Adrenal gland (tissue), 12 donors: ENCODE measurements around the gene GMFB. TPM values are rescaled to one million over a fixed set of nuclear protein-coding genes. Genes with fewer than 3 reads are reported as not detected.

Experiments used
- DNase-seq, 7 donors: peaks; one replicate each; pipeline ENCODE4 v3.0.0-alpha.2; 2019 to 2020
- H3K27ac ChIP-seq, 5 donors: fragments of 200-600 bp; sonication (generic) in 4 of 5; 1 replicate in 3 of 5; 2 replicates in 2 of 5; pipeline versions ENCODE4 v1.5.1 to v1.8.0; 2016 to 2020; ENCODE audit warnings: mild to moderate bottlenecking in 1 of 5
- H3K27me3 ChIP-seq: fragments of 200-600 bp; 2 replicates; pipeline ENCODE4 v1.8.0; 2021
- H3K36me3 ChIP-seq, 2 donors: fragments of 200-600 bp; replicated peaks in 1 of 2; 1 replicate in 1 of 2; 2 replicates in 1 of 2; pipeline versions ENCODE4 v1.5.1 to v1.8.0; 2018 to 2022
- H3K4me1 ChIP-seq, 2 donors: fragments of 200-600 bp; replicated peaks in 1 of 2; 1 replicate in 1 of 2; 2 replicates in 1 of 2; pipeline versions ENCODE4 v1.5.1 to v1.8.0; 2018 to 2021
- H3K4me3 ChIP-seq, 4 donors: fragments of 200-600 bp; sonication (generic) in 3 of 4; one replicate each; pipeline ENCODE4 v1.5.1; 2016 to 2018
- H3K9me3 ChIP-seq, 3 donors: fragments of 200-600 bp; sonication (generic) in 1 of 3; replicated peaks in 1 of 3; 1 replicate in 2 of 3; 2 replicates in 1 of 3; pipeline versions ENCODE4 v1.5.1 to v1.8.0; 2016 to 2021
- POLR2A ChIP-seq, 2 donors: fragments of 450-650 bp; IDR thresholded peaks; one replicate each; pipeline ENCODE4 v1.6.1; 2017; ENCODE audit warnings: antibody characterized with exemption in 2 of 2, mild to moderate bottlenecking in 2 of 2, moderate library complexity in 1 of 2
- WGBS, 4 donors: extraction: QIAGEN DNeasy Blood & Tissue Kit in 2 of 4; methylation state at CpG; one replicate each; pipeline versions ENCODE4 v1.1.5 to v1.1.7; 2013 to 2017; 5-methylcytosine and 5-hydroxymethylcytosine counted together
- intact Hi-C, 2 donors: fragments of 100-400 bp; cut with DNase I; formaldehyde crosslinking; loops; one replicate each; pipeline versions ENCODE4 v1.14.1 to v1.15.0; 2022 to 2023
- polyA plus RNA-seq, 3 donors: library from polyadenylated mRNA; stranded (reverse); fragments of 200-250 nt in 2 of 3; fragments of 350-450 nt in 1 of 3; fragmentation: Illumina TruSeq in 1 of 3; extraction: RNeasy Lipid Tissue Mini Kit (QIAGEN cat#74804) in 1 of 3; gene quantifications; one replicate each; pipeline ENCODE4 v1.2.3, GENCODE V29; 2013 to 2014
- total RNA-seq, 9 donors: library from RNA; depleted of rRNA in 4 of 9; stranded (reverse); fragments of >200 nt in 4 of 9; fragments of 120-200 nt in 1 of 9; fragmentation: NEBNext Ultra II Directional in 1 of 9; extraction: Animal tissue kit (Norgen Biotek cat#: 25700) in 1 of 9; gene quantifications; one replicate each; pipeline versions ENCODE4 v1.1.0 to v1.2.4, GENCODE V29; 2013 to 2023
- TF ChIP-seq, protein P1 (sequence below), 6 experiments: fragments of 450-650 bp in 4 of 6; fragments of 200-600 bp in 2 of 6; sonication (generic) in 1 of 6; IDR thresholded peaks; 1 replicate in 5 of 6; 2 replicates in 1 of 6; pipeline versions ENCODE4 v1.5.1 to v1.8.0; 2016 to 2021; ENCODE audit warnings: antibody characterized with exemption in 6 of 6, mild to moderate bottlenecking in 2 of 6, moderate library complexity in 1 of 6
- donor health status: healthy with polysubstance abuse.
- donor health status: Bipolar disorder and iron deficiency.
- donor health status: DM: yes; HTN: yes; CAD: no.
- donor health status: DM: no; HTN: no; CAD: no.
- donor health status: DM: no; HTN: no; CAD: no.
- donor health status: DM: yes; HTN: yes; CAD: no.

Gene GMFB
- total and polyA plus RNA-seq, 12 donors, result 8.2 to 66.3 (median 45.5) TPM

DNA sequence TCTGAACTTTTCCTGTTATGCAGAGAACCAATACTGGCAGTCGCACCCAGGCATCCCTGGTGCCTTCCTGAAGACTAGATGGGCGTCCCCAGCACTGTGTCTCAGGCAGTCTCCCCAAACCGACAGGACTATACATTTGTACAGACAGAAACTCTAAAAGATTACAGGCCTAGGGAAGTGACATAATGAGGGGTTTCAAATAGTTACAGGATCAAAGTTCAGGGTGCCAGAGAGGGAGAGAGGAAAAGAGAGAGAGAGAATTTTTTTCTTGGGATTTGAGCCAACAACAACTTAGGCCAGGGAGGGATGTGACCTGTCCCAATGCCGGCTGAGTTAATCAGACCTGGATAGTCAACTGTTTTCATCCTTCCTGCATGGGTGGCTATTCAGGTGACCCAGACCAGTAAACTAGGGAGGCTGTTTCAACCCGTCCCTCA, 9.3 kb upstream of the GMFB start:
- DNase-seq, result no peak
- Histone ChIP-seq H3K4me3 (no peak overlapping the region), H3K27ac (no peak overlapping the region), H3K9me3 (no peaks in the 10 kb centered on the region), H3K36me3 (no peaks in the 10 kb centered on the region), H3K4me1 (no peaks in the 10 kb centered on the region), H3K27me3 (no peaks in the 10 kb centered on the region)
- intact Hi-C loops, result no loop called here
- 69 to 80% (median 71%) methylated on average over 5 of the region's 5 CpGs for WGBS, 4 donors
- no peak for TF ChIP-seq POLR2A (IDR thresholded peaks at IDR 0.05)
- TF ChIP-seq, protein P1, sequence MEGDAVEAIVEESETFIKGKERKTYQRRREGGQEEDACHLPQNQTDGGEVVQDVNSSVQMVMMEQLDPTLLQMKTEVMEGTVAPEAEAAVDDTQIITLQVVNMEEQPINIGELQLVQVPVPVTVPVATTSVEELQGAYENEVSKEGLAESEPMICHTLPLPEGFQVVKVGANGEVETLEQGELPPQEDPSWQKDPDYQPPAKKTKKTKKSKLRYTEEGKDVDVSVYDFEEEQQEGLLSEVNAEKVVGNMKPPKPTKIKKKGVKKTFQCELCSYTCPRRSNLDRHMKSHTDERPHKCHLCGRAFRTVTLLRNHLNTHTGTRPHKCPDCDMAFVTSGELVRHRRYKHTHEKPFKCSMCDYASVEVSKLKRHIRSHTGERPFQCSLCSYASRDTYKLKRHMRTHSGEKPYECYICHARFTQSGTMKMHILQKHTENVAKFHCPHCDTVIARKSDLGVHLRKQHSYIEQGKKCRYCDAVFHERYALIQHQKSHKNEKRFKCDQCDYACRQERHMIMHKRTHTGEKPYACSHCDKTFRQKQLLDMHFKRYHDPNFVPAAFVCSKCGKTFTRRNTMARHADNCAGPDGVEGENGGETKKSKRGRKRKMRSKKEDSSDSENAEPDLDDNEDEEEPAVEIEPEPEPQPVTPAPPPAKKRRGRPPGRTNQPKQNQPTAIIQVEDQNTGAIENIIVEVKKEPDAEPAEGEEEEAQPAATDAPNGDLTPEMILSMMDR (IDR thresholded peaks at IDR 0.05), result no peak

DNA sequence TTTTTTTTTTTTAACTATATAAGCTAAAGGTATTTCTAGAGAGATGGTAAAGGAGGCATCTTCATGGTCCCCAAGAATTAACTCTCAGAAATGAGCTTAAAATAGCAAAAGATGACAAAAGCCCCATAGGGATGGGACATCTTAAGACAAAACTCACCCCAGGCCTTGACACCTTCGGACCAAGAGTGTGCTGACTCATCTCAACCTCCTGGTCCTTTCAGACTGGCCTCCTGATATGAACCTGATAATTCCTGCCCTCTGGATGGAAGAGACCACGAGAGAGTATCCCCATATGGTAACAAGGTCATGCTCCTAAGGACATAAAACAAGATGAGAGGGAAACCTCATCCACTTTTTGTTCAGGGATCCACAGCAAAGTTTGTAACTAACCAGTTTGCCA, 8.4 kb upstream of the GMFB start:
- Histone ChIP-seq H3K4me3 (no peak overlapping the region), H3K9me3 (no peaks in the 10 kb centered on the region), H3K36me3 (no peaks in the 10 kb centered on the region), H3K4me1 (no peaks in the 10 kb centered on the region), H3K27ac (no peak overlapping the region), H3K27me3 (no peaks in the 10 kb centered on the region)
- intact Hi-C loops, result no loop called here
- DNase-seq, result no peak
- 33 to 60% (median 56%) methylated on average over 2 of the region's 2 CpGs for WGBS, 4 donors
- TF ChIP-seq POLR2A (IDR thresholded peaks at IDR 0.05), result no peak
- TF ChIP-seq, protein P1 (IDR thresholded peaks at IDR 0.05), result no peak

DNA sequence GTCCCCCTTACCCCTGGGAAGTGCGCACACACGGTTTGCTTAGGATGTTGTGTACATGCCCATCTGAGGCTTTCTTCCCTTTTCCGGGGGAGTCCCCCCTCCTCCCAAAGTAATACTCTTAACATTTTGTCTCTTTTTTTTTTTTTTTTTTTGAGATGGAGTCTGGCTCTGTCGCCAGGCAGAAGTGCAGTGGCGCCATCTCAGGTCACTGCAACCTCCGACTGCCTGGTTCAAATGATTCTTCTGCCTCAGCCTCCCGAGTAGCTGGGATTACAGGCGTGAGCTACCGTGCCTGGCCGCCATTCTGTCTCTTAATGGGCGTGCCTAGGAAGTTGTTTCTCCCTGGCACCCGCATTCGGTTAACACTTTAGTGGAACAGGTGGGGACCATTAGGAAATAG, 4.5 kb upstream of the GMFB start:
- intact Hi-C loops, result no loop called here
- Histone ChIP-seq H3K9me3 (no peaks in the 10 kb centered on the region), H3K4me1 (peaks cover 0 to 7% of the 10 kb centered on the region in 2 donors), H3K27me3 (no peaks in the 10 kb centered on the region), H3K27ac (peak overlapping the region in 1 of 5 donors; percentile 32), H3K36me3 (no peaks in the 10 kb centered on the region), H3K4me3 (no peak overlapping the region)
- DNase-seq, result peak in 4 of 7 donors; percentile 17 to 43 (median 30)
- TF ChIP-seq POLR2A (IDR thresholded peaks at IDR 0.05), result no peak
- TF ChIP-seq, protein P1 (IDR thresholded peaks at IDR 0.05), result no peak
- WGBS, 4 donors, result 49 to 56% (median 50%) methylated on average over 11 to 13 of the region's 13 CpGs

DNA sequence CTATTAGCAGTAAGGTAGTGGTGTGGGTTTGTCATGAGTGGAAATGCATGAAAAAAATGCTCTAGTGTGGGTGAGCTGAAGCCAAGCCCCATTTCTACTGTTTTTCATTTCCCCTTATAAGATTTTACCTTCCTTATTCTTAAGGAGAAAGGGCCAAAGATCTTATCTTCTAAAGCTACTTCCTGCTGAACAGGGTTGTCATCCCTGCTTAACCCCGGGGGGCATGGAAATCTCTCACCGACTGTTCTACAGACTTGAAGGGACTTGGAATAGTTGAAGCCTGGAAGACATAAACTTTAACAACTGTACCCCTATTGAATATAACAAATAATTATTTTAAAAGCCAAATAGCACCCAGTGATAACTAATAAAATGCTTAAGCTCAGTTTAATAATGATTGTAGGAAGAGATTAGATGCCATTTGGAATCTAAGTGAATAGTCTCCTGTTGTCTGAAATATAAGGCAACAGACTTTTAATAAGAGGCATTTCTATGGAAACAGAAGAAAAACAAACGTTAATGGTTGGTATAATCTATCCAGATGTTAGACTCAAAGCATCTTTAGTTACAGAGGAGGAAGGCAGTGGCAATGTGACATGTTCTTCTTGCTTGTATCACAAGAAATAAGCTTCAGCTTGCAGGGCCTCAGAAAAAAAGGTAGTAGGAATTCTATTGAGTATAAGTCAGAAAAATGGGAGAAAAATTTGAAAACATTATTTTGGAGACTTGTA, 1.8 kb upstream of the GMFB start:
- no peak for DNase-seq
- Histone ChIP-seq H3K27me3 (no peaks in the 10 kb centered on the region), H3K36me3 (no peaks in the 10 kb centered on the region), H3K9me3 (no peaks in the 10 kb centered on the region), H3K4me3 (no peak overlapping the region), H3K27ac (no peak overlapping the region), H3K4me1 (peaks cover 0 to 33% of the 10 kb centered on the region in 2 donors)
- TF ChIP-seq POLR2A (IDR thresholded peaks at IDR 0.05), result no peak
- TF ChIP-seq, protein P1 (IDR thresholded peaks at IDR 0.05), result no peak
- WGBS, 4 donors, result 43 to 55% (median 52%) methylated on average over 3 of the region's 3 CpGs
- intact Hi-C loops, result no loop called here
